ENCODE results near the gene SCN3A.

The SCN3A gene

GRCh38 chr2:165044505-165045303, 159.1 kb downstream of the SCN3A start:
- no peak for DNase-seq
